GM21529 (cell line): ENCODE data around the gene MAPKAP1.

Experiments
- ATAC-seq: cut with Tn5 transposase; IDR thresholded peaks from one replicate; pipeline ENCODE4 v1.9.1; 2021; ENCODE audit not compliant: unreplicated experiment

Gene MAPKAP1

GRCh38 chr9:125515983-125516940, 190.7 kb downstream of the MAPKAP1 start:
- ATAC-seq, result no peak

- ATAC-seq, result no peak
Observed at GRCh38 chr9:125515281-125515680, 191.7 kb downstream of the MAPKAP1 start.

GRCh38 chr9:125514468-125514867, 192.5 kb downstream of the MAPKAP1 start:
- ATAC-seq, result no peak

GRCh38 chr9:125513668-125514413, 193.2 kb downstream of the MAPKAP1 start:
- peak; percentile 96 for ATAC-seq

GRCh38 chr9:125513303-125513667, 193.7 kb downstream of the MAPKAP1 start:
- peak; percentile 12 for ATAC-seq

GRCh38 chr9:125511789-125512660, 195.0 kb downstream of the MAPKAP1 start:
- no peak for ATAC-seq

GRCh38 chr9:125510980-125511379, 196.0 kb downstream of the MAPKAP1 start:
- ATAC-seq, result no peak

GRCh38 chr9:125509476-125509875, 197.5 kb downstream of the MAPKAP1 start:
- no peak for ATAC-seq

GRCh38 chr9:125508249-125508648, 198.8 kb downstream of the MAPKAP1 start:
- no peak for ATAC-seq

GRCh38 chr9:125507226-125507625, 199.8 kb downstream of the MAPKAP1 start:
- ATAC-seq, result no peak

GRCh38 chr9:125505988-125506438, 201.0 kb downstream of the MAPKAP1 start:
- no peak for ATAC-seq

GRCh38 chr9:125504616-125505015, 202.4 kb downstream of the MAPKAP1 start:
- ATAC-seq, result no peak

- no peak for ATAC-seq
Observed at GRCh38 chr9:125497906-125498305, 209.1 kb downstream of the MAPKAP1 start.

GRCh38 chr9:125497478-125497877, 209.5 kb downstream of the MAPKAP1 start:
- no peak for ATAC-seq

- ATAC-seq, result no peak
Observed at GRCh38 chr9:125496313-125496834, 210.6 kb downstream of the MAPKAP1 start.

- ATAC-seq, result no peak
Observed at GRCh38 chr9:125495172-125496119, 211.6 kb downstream of the MAPKAP1 start.

GRCh38 chr9:125494653-125494915, 212.4 kb downstream of the MAPKAP1 start:
- ATAC-seq, result no peak

- no peak for ATAC-seq
Observed at GRCh38 chr9:125493881-125494652, 212.9 kb downstream of the MAPKAP1 start.

GRCh38 chr9:125493384-125493783, 213.6 kb downstream of the MAPKAP1 start:
- ATAC-seq, result no peak
